Common myeloid progenitor, CD34-positive (primary cell): ENCODE measurements around the gene GPR17.

Experiments
- CTCF ChIA-PET: fragments of 350-600 bp; sonication (Branson Sonifier 250); formaldehyde crosslinking; loops from one replicate; lab custom pipeline; 2021; ENCODE audit warnings: antibody characterized with exemption; lab: Charles Lee
- POLR2A ChIA-PET: fragments of 350-600 bp; sonication (Branson Sonifier 250); formaldehyde crosslinking; loops from one replicate; lab custom pipeline; 2021; ENCODE audit warnings: antibody characterized with exemption; lab: Charles Lee
- DNase-seq, 3 donors: peaks; one replicate each; pipeline versions ENCODE4 v3.0.0 to v3.0.0-alpha.2; 2013
- H3K27ac ChIP-seq, 2 experiments: 1 replicate in 1 of 2; 2 replicates in 1 of 2; pipeline ENCODE4 v1.7.0; 2013; ENCODE audit warnings: inconsistent platforms in 2 of 2, low read length in 2 of 2, mild to moderate bottlenecking in 2 of 2, low read depth in 1 of 2, moderate library complexity in 1 of 2; ENCODE audit not compliant: severe bottlenecking in 2 of 2, insufficient read depth in 1 of 2, poor library complexity in 1 of 2
- H3K27me3 ChIP-seq, 5 experiments: replicated peaks in 2 of 5; 1 replicate in 3 of 5; 2 replicates in 2 of 5; pipeline versions ENCODE4 v1.6.1 to v1.7.0; 2013; ENCODE audit warnings: low read length in 4 of 5, mild to moderate bottlenecking in 2 of 5, moderate library complexity in 2 of 5, inconsistent platforms in 1 of 5; ENCODE audit not compliant: insufficient read depth in 5 of 5, control insufficient read depth in 4 of 5
- H3K36me3 ChIP-seq, 4 experiments: 1 replicate in 2 of 4; 2 replicates in 2 of 4; pipeline versions ENCODE4 v1.6.1 to v1.7.0; 2013; ENCODE audit warnings: low read length in 3 of 4, control low read depth in 1 of 4, mild to moderate bottlenecking in 1 of 4; ENCODE audit not compliant: control insufficient read depth in 4 of 4, insufficient read depth in 4 of 4
- H3K4me1 ChIP-seq, 4 experiments: 1 replicate in 3 of 4; 2 replicates in 1 of 4; pipeline versions ENCODE4 v1.6.1 to v1.7.1; 2013; ENCODE audit warnings: low read length in 3 of 4, mild to moderate bottlenecking in 3 of 4, control low read depth in 1 of 4, inconsistent platforms in 1 of 4, moderate library complexity in 1 of 4; ENCODE audit not compliant: control insufficient read depth in 4 of 4, insufficient read depth in 4 of 4; ENCODE audit errors: control extremely low read depth in 1 of 4
- H3K4me3 ChIP-seq, 7 experiments: 1 replicate in 4 of 7; 2 replicates in 3 of 7; pipeline versions ENCODE4 v1.5.1 to v1.7.0; 2013; ENCODE audit warnings: mild to moderate bottlenecking in 7 of 7, low read length in 6 of 7, moderate library complexity in 6 of 7, inconsistent platforms in 2 of 7, low read depth in 2 of 7, control low read depth in 1 of 7; ENCODE audit not compliant: insufficient read depth in 4 of 7, control insufficient read depth in 1 of 7; ENCODE audit errors: extremely low read depth in 1 of 7
- H3K9me3 ChIP-seq, 5 experiments: 1 replicate in 4 of 5; 2 replicates in 1 of 5; pipeline versions ENCODE4 v1.6.1 to v1.7.1; 2013; ENCODE audit warnings: low read length in 4 of 5, mild to moderate bottlenecking in 2 of 5, inconsistent platforms in 1 of 5, low read depth in 1 of 5, moderate library complexity in 1 of 5; ENCODE audit not compliant: control insufficient read depth in 4 of 5, insufficient read depth in 2 of 5; ENCODE audit errors: control extremely low read depth in 1 of 5
- WGBS: methylation state at CpG from one replicate; pipeline ENCODE4 v1.1.5; 2013; ENCODE audit not compliant: insufficient coverage; 5-methylcytosine and 5-hydroxymethylcytosine counted together

The GPR17 gene

DNA sequence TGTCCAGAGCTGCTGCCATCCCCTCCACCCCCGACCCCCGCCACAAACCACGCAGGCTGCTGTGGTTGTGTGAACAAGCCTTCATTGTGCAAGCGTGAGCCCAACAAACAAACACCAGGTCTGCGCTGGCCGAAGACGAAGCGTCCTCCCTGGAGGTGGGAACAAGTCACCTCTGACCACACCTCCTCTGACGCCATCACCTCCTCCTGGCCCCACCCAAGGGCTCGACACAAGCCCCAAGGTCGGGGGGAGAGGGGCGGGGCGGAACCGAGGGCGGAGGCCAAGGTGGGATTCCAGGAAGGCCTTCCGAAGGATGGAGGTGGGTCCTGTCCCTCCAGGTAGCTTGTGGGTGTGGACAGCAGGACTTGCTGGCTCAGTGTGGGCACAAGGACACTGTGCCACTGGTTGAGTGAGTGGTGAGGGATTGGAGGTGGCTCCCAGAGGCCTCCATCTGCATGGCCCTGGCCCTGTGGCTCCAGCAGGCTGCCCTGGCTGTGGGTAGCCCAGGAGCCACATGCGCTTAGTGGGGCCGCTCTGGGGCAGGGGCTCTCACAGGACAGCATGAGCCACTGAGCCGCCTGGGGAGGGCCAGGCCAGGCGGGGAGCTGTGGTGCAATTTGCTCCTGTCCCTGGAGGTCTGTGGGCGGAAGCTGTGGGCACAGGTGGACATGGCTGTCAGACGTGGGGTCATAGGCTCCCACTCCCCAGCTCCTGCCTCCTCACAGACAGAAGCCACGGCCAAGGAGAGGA is 7.4 kb upstream of the GPR17 start:
- Histone ChIP-seq H3K27ac (no peak overlapping the region), H3K27me3 (no peaks in the 10 kb centered on the region), H3K4me3 (no peak overlapping the region), H3K4me1 (peaks cover 0 to 62% (median 40%) of the 10 kb centered on the region in 4 experiments), H3K9me3 (no peaks in the 10 kb centered on the region), H3K36me3 (no peaks in the 10 kb centered on the region)
- ChIA-PET POLR2A (interaction anchor here (0.7 kb wide), 1 partner anchor 13 kb away, joined by 3 read pairs; no protein-coding TSS in a partner anchor), CTCF (interaction anchor here (0.7 to 3.4 kb wide), 4 partner anchors 11 to 57 kb away, joined by 3 to 12 read pairs (median 4); no protein-coding TSS in a partner anchor)
- DNase-seq = no peak
- 83% methylated on average over 19 of the region's 23 CpGs for WGBS

DNA sequence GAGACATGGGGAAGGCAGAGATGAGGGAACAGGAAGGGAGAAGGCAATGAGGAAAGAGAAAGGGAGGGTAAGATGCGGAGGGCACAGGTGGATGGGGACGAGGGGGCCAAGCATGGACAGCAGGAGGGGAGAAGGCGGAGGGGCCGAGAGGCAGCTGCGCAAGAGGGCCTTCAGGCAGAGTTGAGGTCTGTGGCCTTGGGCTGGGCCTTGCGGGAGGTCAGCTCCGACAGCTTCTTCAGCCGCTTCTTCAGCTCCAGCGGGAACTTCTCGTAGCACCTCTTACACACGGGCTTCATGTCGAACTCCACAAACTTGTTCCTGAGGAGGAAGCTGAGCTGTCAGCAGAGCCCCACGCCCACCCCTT is 6.9 kb upstream of the GPR17 start:
- CTCF ChIA-PET = interaction anchor here (0.7 to 3.4 kb wide), 4 partner anchors 11 to 57 kb away, joined by 3 to 12 read pairs (median 4); no protein-coding TSS in a partner anchor
- POLR2A ChIA-PET = interaction anchor here (0.7 kb wide), 1 partner anchor 14 kb away, joined by 3 read pairs; no protein-coding TSS in a partner anchor
- Histone ChIP-seq H3K27me3 (no peaks in the 10 kb centered on the region), H3K36me3 (no peaks in the 10 kb centered on the region), H3K27ac (no peak overlapping the region), H3K4me1 (peaks cover 0 to 58% (median 38%) of the 10 kb centered on the region in 4 experiments), H3K4me3 (no peak overlapping the region), H3K9me3 (no peaks in the 10 kb centered on the region)
- 97% methylated on average over 9 of the region's 13 CpGs for WGBS
- DNase-seq = no peak

DNA sequence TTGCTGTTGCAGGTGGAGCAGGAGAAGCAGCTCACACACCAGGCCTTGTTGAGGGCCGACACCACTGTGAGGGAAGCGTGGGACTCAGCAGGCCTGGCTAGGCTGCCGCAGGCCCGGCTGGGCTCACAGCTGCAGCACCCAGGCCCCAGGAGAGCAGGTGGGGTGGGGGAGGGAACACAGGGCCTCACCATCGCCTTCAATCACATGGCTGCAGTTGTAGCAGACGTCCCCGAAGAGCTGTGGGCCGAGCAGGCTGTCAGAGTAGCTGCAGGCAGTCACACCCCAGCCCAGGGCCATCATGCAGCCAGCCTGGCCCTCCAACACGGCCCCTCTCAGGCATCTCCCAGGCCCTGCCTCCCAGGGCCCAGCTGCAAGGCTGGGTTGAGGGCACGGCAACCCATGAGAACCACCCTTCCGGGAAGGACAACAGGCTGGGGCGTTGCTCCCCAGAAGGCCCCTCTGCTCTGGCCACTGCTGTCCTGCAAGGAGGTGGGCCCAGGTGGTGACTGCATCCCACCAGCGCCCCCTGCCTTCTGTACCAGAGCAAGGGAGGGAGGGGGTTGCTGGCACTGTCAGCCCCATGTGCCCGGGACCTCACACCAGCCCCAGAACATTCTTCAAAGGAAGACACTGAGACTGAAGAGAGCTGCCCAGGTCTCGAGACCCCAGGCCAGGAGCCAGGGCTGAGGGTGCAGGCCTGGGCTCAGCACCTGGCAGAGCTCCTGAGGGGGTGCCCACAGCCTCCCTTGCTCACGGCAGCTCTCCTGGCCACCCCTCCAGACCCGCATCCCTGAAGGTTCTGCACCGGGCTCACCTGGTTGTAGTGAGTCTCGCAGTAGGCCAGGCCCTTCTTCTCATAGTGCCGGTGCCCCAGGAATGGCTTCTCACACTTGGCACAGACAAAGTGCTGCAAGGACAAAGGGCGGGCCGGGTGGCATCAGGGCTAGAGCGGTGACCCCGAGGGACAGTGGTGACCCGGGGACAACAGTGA is 5.6 kb upstream of the GPR17 start:
- Histone ChIP-seq H3K4me3 (no peak overlapping the region), H3K4me1 (peaks cover 0 to 58% (median 38%) of the 10 kb centered on the region in 4 experiments), H3K27ac (no peak overlapping the region), H3K9me3 (no peaks in the 10 kb centered on the region), H3K27me3 (no peaks in the 10 kb centered on the region), H3K36me3 (no peaks in the 10 kb centered on the region)
- ChIA-PET CTCF (interaction anchor here (1.1 to 3.4 kb wide), 6 partner anchors 8 to 55 kb away, joined by 3 to 12 read pairs (median 4); no protein-coding TSS in a partner anchor), POLR2A (no interaction called here)
- no peak for DNase-seq
- 94% methylated on average over 21 of the region's 25 CpGs for WGBS

DNA sequence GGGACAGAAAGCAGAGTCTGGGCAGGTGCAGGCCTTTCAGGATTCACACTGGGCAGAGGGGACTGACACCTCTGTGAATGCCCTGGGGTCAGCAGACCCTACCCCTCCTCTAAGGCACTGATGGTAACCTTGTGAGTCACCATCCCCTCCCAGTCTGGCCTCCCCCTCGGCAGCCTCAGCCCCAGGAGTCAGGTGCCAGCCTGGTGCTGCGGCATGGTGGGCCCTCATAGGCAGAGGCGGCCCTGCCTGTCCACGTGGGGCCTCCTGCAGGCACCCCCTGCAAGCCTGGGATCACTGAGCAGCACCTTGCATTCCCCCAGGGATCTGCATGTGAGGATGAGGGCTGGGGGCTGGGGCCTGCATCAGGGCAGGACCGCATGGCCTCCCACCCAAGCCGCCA is 4.8 kb upstream of the GPR17 start:
- ChIA-PET CTCF (interaction anchor here (1.0 to 2.4 kb wide), 4 partner anchors 9 to 51 kb away, joined by 3 to 5 read pairs (median 3); no protein-coding TSS in a partner anchor), POLR2A (no interaction called here)
- no peaks in the 10 kb centered on the region for H3K9me3 ChIP-seq
- no peak overlapping the region for H3K4me3 ChIP-seq
- H3K36me3 ChIP-seq = no peaks in the 10 kb centered on the region
- DNase-seq = no peak
- H3K4me1 ChIP-seq = peaks cover 0 to 58% (median 39%) of the 10 kb centered on the region in 4 experiments
- H3K27me3 ChIP-seq = no peaks in the 10 kb centered on the region
- WGBS = 96% methylated on average over 4 of the region's 6 CpGs
- no peak overlapping the region for H3K27ac ChIP-seq

DNA sequence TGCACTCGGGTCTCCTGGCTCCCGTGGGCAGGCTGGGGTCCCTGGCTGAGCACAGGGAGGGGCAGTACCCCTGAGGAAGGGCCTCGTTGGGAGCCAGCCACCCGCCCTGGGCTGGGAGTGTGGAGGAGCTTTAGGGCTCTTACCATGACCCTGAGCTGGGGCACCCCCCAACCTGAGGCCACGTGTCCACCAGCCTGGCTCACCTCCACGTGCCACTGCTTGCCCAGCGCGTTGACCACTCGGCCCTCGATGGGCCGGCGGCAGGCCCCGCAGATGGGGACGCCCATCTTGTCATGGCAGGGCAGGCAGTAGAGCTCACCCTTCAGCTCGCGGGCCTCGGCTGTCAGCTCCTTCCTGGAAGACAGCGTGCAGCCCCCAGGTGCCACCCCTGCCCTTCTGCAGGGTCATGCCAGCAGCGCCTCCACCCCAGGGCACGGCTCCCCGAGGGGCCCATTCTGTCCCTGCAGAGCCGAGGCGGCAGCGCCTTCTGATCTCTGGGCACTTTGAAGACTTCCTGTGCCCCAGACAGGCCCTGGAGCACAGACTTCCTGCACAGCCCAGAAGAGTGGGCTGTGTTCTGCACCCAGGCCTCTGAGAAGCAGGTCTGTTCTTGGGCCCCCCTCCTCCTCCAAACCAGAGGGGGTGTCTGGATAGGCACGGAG is 4.0 kb upstream of the GPR17 start:
- peak; percentile 16 to 74 (median 68) for DNase-seq
- Histone ChIP-seq H3K4me1 (peaks cover 0 to 58% (median 44%) of the 10 kb centered on the region in 4 experiments), H3K9me3 (no peaks in the 10 kb centered on the region), H3K27me3 (no peaks in the 10 kb centered on the region), H3K27ac (no peak overlapping the region), H3K4me3 (peak overlapping the region in 2 of 7 experiments; percentile 22 to 42), H3K36me3 (no peaks in the 10 kb centered on the region)
- 29% methylated on average over 20 of the region's 25 CpGs for WGBS
- ChIA-PET CTCF (interaction anchor here (1.0 to 2.4 kb wide), 3 partner anchors 8 to 11 kb away, joined by 3 to 5 read pairs (median 3); no protein-coding TSS in a partner anchor), POLR2A (no interaction called here)

DNA sequence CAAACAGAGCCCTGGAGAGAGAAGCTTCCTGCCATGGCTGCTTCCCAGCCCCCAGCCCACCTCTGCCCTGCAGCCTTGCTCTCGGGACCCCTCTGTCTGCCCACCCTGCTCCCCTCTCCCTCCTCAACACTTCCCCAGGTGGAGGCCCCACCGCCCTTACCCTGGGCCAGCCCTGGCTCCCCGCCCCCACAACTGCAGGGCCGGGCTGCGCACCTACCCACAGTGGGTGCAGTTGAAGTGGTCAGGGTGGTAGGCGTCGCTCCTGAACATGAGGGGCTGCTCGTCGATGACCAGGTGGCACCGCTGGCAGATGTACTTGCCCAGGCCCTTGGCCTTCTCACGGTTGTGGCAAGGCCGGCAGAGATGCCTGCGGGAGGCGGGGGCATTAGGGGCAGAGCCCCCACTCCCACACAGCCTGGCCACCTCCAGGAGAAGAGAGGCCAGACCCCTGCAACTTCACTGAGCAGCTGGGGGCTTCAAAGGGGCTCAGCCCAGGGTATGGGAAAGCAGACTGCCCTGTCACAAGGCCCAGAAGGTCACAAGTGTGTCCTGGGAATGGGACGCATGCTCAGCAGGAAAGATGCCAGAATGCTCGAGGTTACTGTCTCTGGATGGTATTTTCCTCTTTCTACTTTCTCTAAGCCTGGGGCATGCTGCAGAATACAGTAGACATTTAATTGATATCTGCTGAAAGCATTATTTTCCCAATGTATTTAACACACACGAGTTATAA is 3.1 kb upstream of the GPR17 start:
- H3K4me3 ChIP-seq = no peak overlapping the region
- CTCF ChIA-PET = interaction anchor here (1.1 to 1.6 kb wide), 2 partner anchors 9 to 52 kb away, joined by 3 read pairs; no protein-coding TSS in a partner anchor
- DNase-seq = no peak
- WGBS = 92% methylated on average over 16 of the region's 17 CpGs
- peaks cover 0 to 50% (median 40%) of the 10 kb centered on the region in 4 experiments for H3K4me1 ChIP-seq
- no peaks in the 10 kb centered on the region for H3K36me3 ChIP-seq
- no peak overlapping the region for H3K27ac ChIP-seq
- POLR2A ChIA-PET = no interaction called here
- no peaks in the 10 kb centered on the region for H3K27me3 ChIP-seq
- no peaks in the 10 kb centered on the region for H3K9me3 ChIP-seq
